ENCODE results near the gene GNPTAB. TPM values are rescaled to one million over a fixed set of nuclear protein-coding genes. Genes with fewer than 3 reads are reported as not detected.

The GNPTAB gene
- total RNA-seq, 1 donor from 2014 or later: 47.6 TPM

DNA sequence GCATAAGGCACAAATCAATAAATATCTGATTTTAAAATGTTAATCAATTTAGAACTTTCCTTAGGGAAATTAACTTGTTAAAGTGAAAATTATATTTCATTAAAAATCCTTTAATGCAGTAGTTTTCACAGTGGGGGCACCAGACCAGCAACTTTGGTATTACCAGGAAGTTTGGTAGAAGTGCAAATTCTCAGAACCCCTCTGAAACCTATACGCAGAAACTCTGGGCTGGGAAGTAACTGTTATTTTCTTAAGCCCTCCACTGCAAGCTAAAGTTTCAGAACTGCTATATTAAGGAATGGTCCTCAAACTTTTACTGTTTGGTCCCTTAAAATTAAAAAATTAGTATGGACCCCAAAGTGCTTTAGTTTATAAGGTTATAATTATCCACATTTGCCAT lies 35.7 kb downstream of the GNPTAB start:
- Mint-ChIP-seq H3K9me3 (ENCODE audit: unreplicated experiment) (no peaks in the 10 kb centered on the region), H3K4me1 (ENCODE audit: unreplicated experiment) (peaks cover 10% of the 10 kb centered on the region), H3K4me3 (ENCODE audit: unreplicated experiment) (no peak overlapping the region), H3K27ac (ENCODE audit: unreplicated experiment) (no peak overlapping the region), H3K27me3 (ENCODE audit: unreplicated experiment) (peaks cover 2% of the 10 kb centered on the region), H3K36me3 (ENCODE audit: low read depth, unreplicated experiment) (no peaks in the 10 kb centered on the region)
- TF ChIP-seq, protein P1, sequence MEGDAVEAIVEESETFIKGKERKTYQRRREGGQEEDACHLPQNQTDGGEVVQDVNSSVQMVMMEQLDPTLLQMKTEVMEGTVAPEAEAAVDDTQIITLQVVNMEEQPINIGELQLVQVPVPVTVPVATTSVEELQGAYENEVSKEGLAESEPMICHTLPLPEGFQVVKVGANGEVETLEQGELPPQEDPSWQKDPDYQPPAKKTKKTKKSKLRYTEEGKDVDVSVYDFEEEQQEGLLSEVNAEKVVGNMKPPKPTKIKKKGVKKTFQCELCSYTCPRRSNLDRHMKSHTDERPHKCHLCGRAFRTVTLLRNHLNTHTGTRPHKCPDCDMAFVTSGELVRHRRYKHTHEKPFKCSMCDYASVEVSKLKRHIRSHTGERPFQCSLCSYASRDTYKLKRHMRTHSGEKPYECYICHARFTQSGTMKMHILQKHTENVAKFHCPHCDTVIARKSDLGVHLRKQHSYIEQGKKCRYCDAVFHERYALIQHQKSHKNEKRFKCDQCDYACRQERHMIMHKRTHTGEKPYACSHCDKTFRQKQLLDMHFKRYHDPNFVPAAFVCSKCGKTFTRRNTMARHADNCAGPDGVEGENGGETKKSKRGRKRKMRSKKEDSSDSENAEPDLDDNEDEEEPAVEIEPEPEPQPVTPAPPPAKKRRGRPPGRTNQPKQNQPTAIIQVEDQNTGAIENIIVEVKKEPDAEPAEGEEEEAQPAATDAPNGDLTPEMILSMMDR (IDR thresholded peaks at IDR 0.05; ENCODE audit: unreplicated experiment): no peak
- no peak for DNase-seq (ENCODE audit: low spot score)

DNA sequence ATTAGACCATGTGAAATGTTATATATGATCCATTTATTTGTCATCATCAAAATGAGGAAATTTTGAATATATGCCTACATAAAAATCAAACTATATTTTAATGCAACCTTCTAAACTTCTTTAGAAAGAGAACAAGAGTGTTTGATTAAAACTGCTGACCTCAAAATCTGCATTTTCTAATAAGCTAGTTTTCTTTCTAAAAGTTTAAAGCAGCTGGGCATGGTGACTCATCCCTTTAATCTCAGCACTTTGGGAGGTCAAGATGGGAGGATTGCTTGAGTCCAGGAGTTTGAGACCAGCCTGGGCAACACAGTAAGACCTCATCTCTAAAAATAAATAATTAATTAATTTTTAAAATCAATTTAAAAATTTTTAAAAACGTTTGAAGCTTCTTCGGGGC lies 36.2 kb downstream of the GNPTAB start:
- Mint-ChIP-seq H3K9me3 (ENCODE audit: unreplicated experiment) (no peaks in the 10 kb centered on the region), H3K27me3 (ENCODE audit: unreplicated experiment) (peaks cover 2% of the 10 kb centered on the region), H3K27ac (ENCODE audit: unreplicated experiment) (no peak overlapping the region), H3K4me3 (ENCODE audit: unreplicated experiment) (no peak overlapping the region), H3K4me1 (ENCODE audit: unreplicated experiment) (peaks cover 10% of the 10 kb centered on the region), H3K36me3 (ENCODE audit: low read depth, unreplicated experiment) (no peaks in the 10 kb centered on the region)
- TF ChIP-seq, protein P1 (IDR thresholded peaks at IDR 0.05; ENCODE audit: unreplicated experiment): no peak
- no peak for DNase-seq (ENCODE audit: low spot score)

DNA sequence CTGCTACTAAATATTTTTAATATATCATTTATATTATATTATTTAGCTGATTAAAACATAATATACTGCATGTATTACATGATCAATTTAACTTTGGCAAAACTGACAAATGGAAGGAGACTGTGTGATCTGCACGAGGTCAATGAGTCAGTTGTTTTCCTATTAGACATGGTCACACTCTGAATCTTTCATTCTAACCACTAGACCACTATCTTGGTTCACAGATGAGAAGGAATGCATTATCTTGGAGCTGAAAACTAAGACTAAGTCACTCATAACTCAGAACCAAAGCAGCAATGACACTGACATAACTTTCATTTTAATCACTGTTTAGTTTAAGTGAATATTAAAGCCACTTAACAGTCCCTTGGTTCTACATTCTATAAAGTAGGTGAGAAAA lies 37.4 kb downstream of the GNPTAB start:
- no peak overlapping the region for H3K27ac Mint-ChIP-seq (ENCODE audit: unreplicated experiment)
- no peak for DNase-seq (ENCODE audit: low spot score)
- peaks cover 10% of the 10 kb centered on the region for H3K4me1 Mint-ChIP-seq (ENCODE audit: unreplicated experiment)
- TF ChIP-seq, protein P1 (IDR thresholded peaks at IDR 0.05; ENCODE audit: unreplicated experiment): no peak
- H3K36me3 Mint-ChIP-seq (ENCODE audit: low read depth, unreplicated experiment): no peaks in the 10 kb centered on the region
- peaks cover 2% of the 10 kb centered on the region for H3K27me3 Mint-ChIP-seq (ENCODE audit: unreplicated experiment)
- H3K9me3 Mint-ChIP-seq (ENCODE audit: unreplicated experiment): no peaks in the 10 kb centered on the region
- no peak overlapping the region for H3K4me3 Mint-ChIP-seq (ENCODE audit: unreplicated experiment)

DNA sequence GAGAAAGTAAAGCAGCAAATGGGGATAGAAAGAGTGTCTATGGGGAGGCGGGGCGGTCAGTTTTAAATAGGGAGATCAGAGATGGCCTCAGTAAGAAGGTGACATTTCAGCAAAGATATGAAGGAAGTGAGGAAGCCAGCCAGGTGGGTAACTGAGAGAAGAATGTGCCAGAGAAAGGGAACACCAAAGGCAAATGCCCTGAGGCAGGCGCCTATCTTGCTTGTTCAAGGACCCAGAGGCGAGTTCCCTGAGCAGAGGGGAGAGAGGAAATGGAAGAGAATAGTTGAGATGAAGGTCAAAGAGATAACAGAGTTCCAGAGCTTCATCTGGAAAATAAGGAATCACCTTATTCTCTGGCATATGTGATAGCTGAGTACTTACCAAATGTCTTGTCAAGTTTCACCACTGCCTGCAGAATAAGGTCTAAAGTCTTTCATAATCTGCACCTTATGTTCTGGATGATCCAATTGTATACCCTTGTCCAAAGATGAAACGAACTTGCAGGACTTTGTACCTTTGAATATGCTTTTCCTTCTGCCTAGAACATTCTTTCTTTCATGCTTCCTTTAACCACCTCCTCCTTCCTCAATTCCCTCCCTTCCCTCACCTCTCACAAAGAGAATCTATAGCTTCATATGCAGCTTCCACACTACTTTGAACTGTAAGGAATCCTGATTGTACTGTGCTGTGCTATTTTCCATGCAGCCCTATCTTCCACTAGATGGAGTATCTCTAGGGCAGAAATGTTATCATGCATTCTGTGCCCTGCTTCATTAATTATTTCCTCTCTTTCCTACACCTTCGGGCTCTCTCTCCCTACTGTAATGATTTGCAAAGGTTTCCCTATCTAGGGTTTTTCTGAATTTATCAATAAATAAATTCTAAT lies 38.5 kb downstream of the GNPTAB start:
- DNase-seq (ENCODE audit: low spot score): no peak
- Mint-ChIP-seq H3K27ac (ENCODE audit: unreplicated experiment) (no peak overlapping the region), H3K36me3 (ENCODE audit: low read depth, unreplicated experiment) (no peaks in the 10 kb centered on the region), H3K4me1 (ENCODE audit: unreplicated experiment) (peaks cover 6% of the 10 kb centered on the region), H3K4me3 (ENCODE audit: unreplicated experiment) (no peak overlapping the region), H3K27me3 (ENCODE audit: unreplicated experiment) (peaks cover 2% of the 10 kb centered on the region), H3K9me3 (ENCODE audit: unreplicated experiment) (no peaks in the 10 kb centered on the region)
- TF ChIP-seq, protein P1 (IDR thresholded peaks at IDR 0.05; ENCODE audit: unreplicated experiment): peak; percentile 20

DNA sequence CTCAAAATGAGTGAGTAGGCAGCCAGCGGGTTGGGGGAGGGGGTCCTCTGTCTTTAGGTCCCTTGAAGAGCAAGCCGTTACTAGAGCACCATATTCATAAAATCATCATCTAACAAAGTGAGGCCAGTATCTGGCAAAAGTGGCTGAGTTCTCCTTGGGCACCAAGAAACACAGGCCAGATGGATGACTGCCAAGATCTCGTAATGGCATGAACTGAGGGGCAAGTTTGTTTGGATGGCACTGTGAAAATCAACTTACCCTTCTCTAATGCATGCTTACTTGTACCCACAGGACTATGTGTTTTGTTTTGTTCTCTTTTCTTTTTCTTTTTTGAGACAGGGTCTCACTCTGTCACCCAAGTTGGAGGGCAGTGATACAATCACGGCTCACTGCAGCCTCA lies 41.6 kb downstream of the GNPTAB start:
- TF ChIP-seq, protein P1 (IDR thresholded peaks at IDR 0.05; ENCODE audit: unreplicated experiment): no peak
- no peak overlapping the region for H3K4me3 Mint-ChIP-seq (ENCODE audit: unreplicated experiment)
- peaks cover 6% of the 10 kb centered on the region for H3K4me1 Mint-ChIP-seq (ENCODE audit: unreplicated experiment)
- H3K36me3 Mint-ChIP-seq (ENCODE audit: low read depth, unreplicated experiment): no peaks in the 10 kb centered on the region
- H3K9me3 Mint-ChIP-seq (ENCODE audit: unreplicated experiment): no peaks in the 10 kb centered on the region
- no peak overlapping the region for H3K27ac Mint-ChIP-seq (ENCODE audit: unreplicated experiment)
- H3K27me3 Mint-ChIP-seq (ENCODE audit: unreplicated experiment): no peaks in the 10 kb centered on the region
- DNase-seq (ENCODE audit: low spot score): no peak

Data from endothelial cell (in vitro differentiated cells).